ENCODE data around the gene TBC1D24.
A peak's percentile ranks its signal among the peaks of the same experiment; 100 is the strongest.
"Not testable (repeated sequence)": the region's sequence is repeated elsewhere in the genome, so short reads cannot be mapped to it uniquely, and the experiment has no call there.

The TBC1D24 gene

GRCh38 chr16:2543771-2544170 lies 68.8 kb downstream of the TBC1D24 start:
- not testable (repeated sequence) for DNase-seq (ENCODE audit: low read depth, low spot score); H3K27ac ChIP-seq

- DNase-seq (ENCODE audit: low read depth, low spot score); H3K27ac ChIP-seq: not testable (repeated sequence)
Observed at GRCh38 chr16:2550283-2550878, 75.5 kb downstream of the TBC1D24 start.

- DNase-seq (ENCODE audit: low read depth, low spot score): not testable (repeated sequence)
- H3K27ac ChIP-seq: peak overlapping the region; percentile 47
Observed at GRCh38 chr16:2551420-2551889, 76.5 kb downstream of the TBC1D24 start.

GRCh38 chr16:2554709-2555425 lies 79.9 kb downstream of the TBC1D24 start:
- H3K27ac ChIP-seq; DNase-seq (ENCODE audit: low read depth, low spot score): not testable (repeated sequence)

Data from epithelial cell of prostate (primary cell).